Subcutaneous adipose tissue (tissue), 4 donors: Measurements from ENCODE around the gene NFIB. TPM values are rescaled to one million over a fixed set of nuclear protein-coding genes. Genes with fewer than 3 reads are reported as not detected.

Experiments used
- total RNA-seq, 4 donors: library from RNA; depleted of rRNA; stranded (reverse); fragments of >200 nt; gene quantifications; one replicate each; pipeline ENCODE4 v1.1.0, GENCODE V29; 2016
- TF ChIP-seq, protein P1 (sequence below): fragments of 450-650 bp; IDR thresholded peaks from one replicate; pipeline ENCODE4 v1.5.1; 2016; ENCODE audit warnings: low read depth, mild to moderate bottlenecking, control low read depth, antibody characterized with exemption, moderate library complexity

NFIB gene
- total RNA-seq, 4 donors from 2014 or later: 79.2 to 215 (median 126) TPM

DNA sequence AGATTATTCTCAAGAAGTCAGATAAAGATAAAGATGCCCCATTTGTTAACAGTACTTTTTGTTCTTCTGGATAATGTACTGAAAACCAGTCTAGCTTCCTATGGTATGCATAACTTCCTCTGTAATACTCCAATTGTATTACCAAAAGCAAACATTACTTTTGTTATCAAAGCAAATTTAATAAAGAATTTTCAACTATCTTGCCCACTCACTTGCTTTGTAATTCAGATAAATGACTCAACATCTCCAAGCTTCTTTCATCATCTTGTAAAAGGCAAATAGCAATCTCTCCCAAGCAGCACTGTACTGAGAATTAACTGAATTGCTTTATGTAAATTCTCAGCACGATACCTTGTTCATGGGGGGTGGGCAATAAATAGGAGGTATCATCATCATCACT, 98.3 kb downstream of the NFIB start:
- TF ChIP-seq, protein P1, sequence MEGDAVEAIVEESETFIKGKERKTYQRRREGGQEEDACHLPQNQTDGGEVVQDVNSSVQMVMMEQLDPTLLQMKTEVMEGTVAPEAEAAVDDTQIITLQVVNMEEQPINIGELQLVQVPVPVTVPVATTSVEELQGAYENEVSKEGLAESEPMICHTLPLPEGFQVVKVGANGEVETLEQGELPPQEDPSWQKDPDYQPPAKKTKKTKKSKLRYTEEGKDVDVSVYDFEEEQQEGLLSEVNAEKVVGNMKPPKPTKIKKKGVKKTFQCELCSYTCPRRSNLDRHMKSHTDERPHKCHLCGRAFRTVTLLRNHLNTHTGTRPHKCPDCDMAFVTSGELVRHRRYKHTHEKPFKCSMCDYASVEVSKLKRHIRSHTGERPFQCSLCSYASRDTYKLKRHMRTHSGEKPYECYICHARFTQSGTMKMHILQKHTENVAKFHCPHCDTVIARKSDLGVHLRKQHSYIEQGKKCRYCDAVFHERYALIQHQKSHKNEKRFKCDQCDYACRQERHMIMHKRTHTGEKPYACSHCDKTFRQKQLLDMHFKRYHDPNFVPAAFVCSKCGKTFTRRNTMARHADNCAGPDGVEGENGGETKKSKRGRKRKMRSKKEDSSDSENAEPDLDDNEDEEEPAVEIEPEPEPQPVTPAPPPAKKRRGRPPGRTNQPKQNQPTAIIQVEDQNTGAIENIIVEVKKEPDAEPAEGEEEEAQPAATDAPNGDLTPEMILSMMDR: no peak

DNA sequence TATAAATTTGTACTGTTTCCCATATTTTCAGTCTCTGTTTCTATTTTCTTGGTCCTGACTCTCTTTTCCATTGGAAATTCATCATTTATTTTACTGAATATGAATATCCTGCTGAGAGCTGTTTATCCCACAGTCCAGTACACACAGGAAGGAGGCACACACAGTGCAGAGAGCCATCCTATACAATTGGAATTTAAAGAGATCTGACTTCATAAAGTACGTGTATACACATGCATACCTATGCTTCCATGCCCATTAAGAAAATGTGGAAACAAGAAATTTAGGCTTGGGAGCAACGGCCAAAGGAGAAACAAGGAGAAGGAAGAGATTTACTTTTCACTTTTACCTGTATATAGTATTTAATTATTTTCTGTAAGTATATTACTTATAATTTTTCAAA, 99.2 kb downstream of the NFIB start:
- TF ChIP-seq, protein P1: no peak

DNA sequence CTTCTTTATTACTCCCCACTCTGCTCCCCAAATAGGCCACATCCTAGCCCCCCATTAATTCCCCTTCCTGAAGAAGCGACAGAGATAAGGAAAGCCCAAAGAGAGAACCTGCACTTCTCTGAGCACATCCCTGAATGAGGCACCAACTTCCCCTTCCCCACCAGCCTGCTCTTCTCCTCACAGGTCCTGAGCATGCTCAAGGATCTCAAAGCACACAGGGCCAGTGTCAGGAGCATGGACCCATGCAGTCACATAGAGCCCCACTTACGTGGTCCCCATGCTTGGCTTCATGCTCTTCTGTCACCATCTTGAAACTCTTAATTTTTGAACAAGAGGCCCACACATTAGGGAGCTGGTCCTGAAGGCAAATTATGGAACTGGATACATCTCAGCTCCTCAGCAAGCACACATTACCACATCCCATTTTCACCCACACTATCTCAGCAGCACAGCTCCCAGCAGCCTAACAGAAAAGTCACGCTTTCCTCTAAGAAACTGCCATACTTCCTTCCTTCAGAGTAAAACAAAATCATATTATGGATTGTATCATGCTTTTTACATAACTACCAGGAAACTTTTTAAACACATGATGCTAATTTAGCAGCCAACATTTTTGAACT, 99.8 kb downstream of the NFIB start:
- TF ChIP-seq, protein P1: no peak

DNA sequence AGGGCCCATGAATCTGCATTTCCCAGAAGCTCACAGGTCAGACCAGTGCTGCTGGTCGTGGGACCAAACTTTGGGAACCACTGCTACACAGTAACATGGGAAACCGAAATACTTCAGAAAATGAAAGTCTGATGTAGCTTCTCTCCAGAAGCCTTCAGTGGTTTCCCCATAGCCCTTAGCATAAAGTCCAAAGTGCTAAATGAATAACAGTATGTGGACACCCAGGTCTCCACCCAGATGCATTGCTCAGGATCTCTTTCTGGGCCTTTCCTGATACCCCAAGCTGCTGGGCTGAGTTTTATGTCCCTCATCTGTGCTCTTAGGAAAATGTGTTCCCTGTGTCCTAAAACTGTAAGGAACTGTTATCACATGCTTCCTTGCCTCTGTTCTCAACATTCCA, 100.4 kb downstream of the NFIB start:
- TF ChIP-seq, protein P1: no peak

DNA sequence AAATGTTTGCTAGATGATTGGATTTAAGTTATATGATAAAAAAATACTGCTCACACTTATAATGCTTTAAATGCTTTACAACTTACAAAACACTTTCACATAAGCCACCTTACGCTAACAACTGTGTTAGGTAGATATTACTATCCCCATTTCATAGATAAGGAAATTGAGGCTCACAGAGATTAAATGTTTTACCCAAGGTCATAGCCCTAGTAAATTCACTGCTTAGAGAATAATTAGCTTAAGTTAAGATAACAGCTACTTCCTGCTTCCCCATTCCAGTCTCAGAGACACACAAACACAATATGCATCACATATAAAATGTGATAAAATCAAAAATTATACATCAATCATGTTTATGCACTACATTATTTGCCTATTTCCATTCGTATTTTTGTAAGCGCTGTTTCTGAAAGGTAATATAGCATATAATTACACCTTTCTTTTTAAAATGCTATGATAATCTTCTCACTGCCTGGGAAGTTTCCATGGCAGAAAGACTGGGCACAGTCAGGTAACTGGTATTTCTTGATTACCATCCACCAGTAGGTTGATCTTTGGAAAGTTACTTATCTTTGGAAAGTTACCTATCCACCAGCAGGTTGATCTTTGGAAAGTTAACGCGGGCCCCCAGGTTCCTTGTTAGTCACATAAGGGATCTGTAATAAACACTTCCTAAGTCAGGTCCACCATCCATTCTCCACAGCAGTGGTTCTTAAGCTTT, 101.1 kb downstream of the NFIB start:
- TF ChIP-seq, protein P1: no peak

DNA sequence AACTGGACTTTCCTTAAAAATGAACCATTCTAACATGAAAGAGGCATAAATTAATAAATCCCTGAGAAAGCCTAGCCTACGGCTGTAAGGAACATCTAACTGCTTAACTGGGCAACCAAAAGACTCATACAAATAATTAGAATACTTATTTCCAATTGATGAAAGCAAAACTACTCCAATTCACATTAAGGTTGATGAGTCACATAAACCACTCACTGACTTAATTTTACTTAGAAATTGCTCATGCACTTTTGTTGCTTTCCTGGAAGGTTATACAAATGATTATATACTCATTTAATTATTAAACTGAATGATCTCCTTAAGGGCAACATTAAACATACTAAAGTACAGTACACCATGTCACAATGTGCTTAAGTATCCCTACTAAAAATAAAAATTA, 101.9 kb downstream of the NFIB start:
- TF ChIP-seq, protein P1: no peak

DNA sequence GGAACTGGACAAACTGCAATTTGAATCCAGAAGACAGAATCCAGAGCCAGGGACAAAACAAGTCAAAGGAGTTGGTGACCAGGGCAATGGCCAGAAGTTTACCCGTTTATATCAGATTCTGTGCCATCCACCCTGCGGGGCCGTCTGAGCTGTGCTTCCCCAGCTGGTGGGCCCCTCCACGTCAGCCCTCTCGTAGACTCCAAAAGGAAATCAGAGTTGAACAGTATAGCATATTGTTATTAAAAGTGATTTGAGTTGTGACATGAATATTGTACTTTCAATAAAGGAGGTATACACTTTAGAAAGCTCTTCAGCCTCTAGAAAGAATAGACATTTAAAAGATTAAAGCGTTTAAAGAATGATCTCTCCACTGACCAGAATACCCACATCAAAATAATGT, 102.4 kb downstream of the NFIB start:
- TF ChIP-seq, protein P1: no peak
